CD4-positive, alpha-beta T cell (primary cell): ENCODE data around the gene MCL1. TPM values are rescaled to one million over a fixed set of nuclear protein-coding genes. Genes with fewer than 3 reads are reported as not detected.
A peak's percentile ranks its signal among the peaks of the same experiment; 100 is the strongest.
"Not testable (repeated sequence)": the region's sequence is repeated elsewhere in the genome, so short reads cannot be mapped to it uniquely, and the experiment has no call there.

Experiments used
- ATAC-seq: fragments of 200-7000 bp; cut with Tn5 transposase; one replicate; pipeline ENCODE4 v1.10.0; 2022; ENCODE audit warnings: mild to moderate bottlenecking; ENCODE audit not compliant: poor library complexity
- CTCF ChIA-PET: fragments of 350-600 bp; sonication (Branson Sonifier 250); formaldehyde crosslinking; loops from one replicate; lab custom pipeline; 2021; ENCODE audit warnings: antibody characterized with exemption, inconsistent platforms; lab: Charles Lee
- POLR2A ChIA-PET: fragments of 350-600 bp; sonication (Branson Sonifier 250); formaldehyde crosslinking; loops from one replicate; lab custom pipeline; 2021; ENCODE audit warnings: antibody characterized with exemption, inconsistent platforms; lab: Charles Lee
- DNase-seq, 14 experiments: peaks; one replicate each; pipeline ENCODE4 v3.0.0-alpha.2; 2013 to 2020; ENCODE audit warnings: mixed read lengths in 2 of 14
- H3K27ac ChIP-seq, 2 donors: one replicate each; pipeline versions ENCODE4 v1.5.1 to v1.7.0; 2013; ENCODE audit warnings: low read length in 2 of 2, low read depth in 1 of 2, mild to moderate bottlenecking in 1 of 2
- H3K27me3 ChIP-seq, 2 experiments: 1 replicate in 1 of 2; 2 replicates in 1 of 2; pipeline versions ENCODE4 v1.6.1 to v1.7.0; 2013; ENCODE audit warnings: low read length in 2 of 2, control low read depth in 1 of 2, mild to moderate bottlenecking in 1 of 2, moderate library complexity in 1 of 2; ENCODE audit not compliant: insufficient read depth in 2 of 2, control insufficient read depth in 1 of 2
- H3K36me3 ChIP-seq: one replicate; pipeline ENCODE4 v1.6.1; 2013; ENCODE audit warnings: low read length, control low read depth; ENCODE audit not compliant: insufficient read depth
- H3K4me1 ChIP-seq: one replicate; pipeline ENCODE4 v1.6.1; 2013; ENCODE audit warnings: low read length, control low read depth; ENCODE audit not compliant: insufficient read depth
- H3K4me3 ChIP-seq: one replicate; pipeline ENCODE4 v1.5.1; 2013; ENCODE audit warnings: mild to moderate bottlenecking, low read length, moderate library complexity
- H3K9me3 ChIP-seq, 2 experiments: 1 replicate in 1 of 2; 2 replicates in 1 of 2; pipeline versions ENCODE4 v1.6.1 to v1.7.0; 2013; ENCODE audit warnings: low read length in 2 of 2, mild to moderate bottlenecking in 2 of 2, control low read depth in 1 of 2, moderate library complexity in 1 of 2; ENCODE audit not compliant: control insufficient read depth in 1 of 2, insufficient read depth in 1 of 2
- H3K27ac Mint-ChIP-seq: one replicate; pipeline ENCODE4 v1.8.0; 2020; ENCODE audit warnings: mixed read lengths
- H3K27me3 Mint-ChIP-seq: one replicate; pipeline ENCODE4 v1.8.0; 2021; ENCODE audit warnings: mixed read lengths
- H3K36me3 Mint-ChIP-seq: one replicate; pipeline ENCODE4 v1.8.0; 2021; ENCODE audit warnings: low read depth, mixed read lengths
- H3K4me1 Mint-ChIP-seq: one replicate; pipeline ENCODE4 v1.8.0; 2021; ENCODE audit warnings: low read depth, mixed read lengths
- H3K4me3 Mint-ChIP-seq: one replicate; pipeline ENCODE4 v1.8.0; 2020; ENCODE audit warnings: mild to moderate bottlenecking, mixed read lengths
- H3K9me3 Mint-ChIP-seq: one replicate; pipeline ENCODE4 v1.8.0; 2020; ENCODE audit warnings: mixed read lengths
- intact Hi-C, 2 experiments: fragments of 100-400 bp; cut with DNase I in 1 of 2; cut with micrococcal nuclease in 1 of 2; formaldehyde crosslinking; loops; one replicate each; pipeline versions ENCODE4 v1.15.1 to v1.9.0; 2023 to 2025; cut with DNase I, micrococcal nuclease
- total RNA-seq, 174 experiments: library from RNA in 2 of 174; stranded (reverse) in 2 of 174; gene quantifications; one replicate each; pipeline ENCODE4 v1.2.3 and lab custom pipeline; 2021 to 2026
- TF ChIP-seq, protein P1 (sequence below): fragments of 200-600 bp; IDR thresholded peaks from one replicate; pipeline ENCODE4 v1.8.0; 2022; ENCODE audit warnings: antibody characterized with exemption, mild to moderate bottlenecking

The MCL1 gene
- total RNA-seq, 2 experiments from 2014 or later: 737 to 747 TPM

DNA sequence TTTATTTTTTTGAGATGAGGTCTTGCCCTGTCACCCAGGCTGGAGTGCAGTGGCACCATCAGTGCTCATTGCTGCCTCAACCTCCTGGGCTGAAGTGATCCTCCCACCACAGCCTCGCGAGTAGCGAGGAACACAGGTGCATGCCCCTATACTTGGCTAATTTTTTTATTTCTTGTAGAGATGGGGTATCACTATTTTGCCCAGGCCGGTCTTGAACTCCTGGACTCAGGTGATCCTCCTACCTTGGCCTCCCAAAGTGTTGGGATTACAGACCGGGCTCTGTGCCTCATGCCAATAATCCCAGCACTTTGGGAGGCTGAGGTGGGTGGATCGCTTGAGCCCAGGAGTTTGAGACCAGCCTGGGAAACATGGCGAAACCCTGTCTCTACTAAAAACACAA, 2.0 kb upstream of the MCL1 start:
- not testable (repeated sequence) for H3K9me3 ChIP-seq, H3K9me3 Mint-ChIP-seq, H3K4me3 ChIP-seq, H3K27me3 Mint-ChIP-seq, ATAC-seq, H3K4me3 Mint-ChIP-seq, DNase-seq, H3K27ac ChIP-seq, H3K27me3 ChIP-seq
- peaks cover 23% of the 10 kb centered on the region for H3K4me1 Mint-ChIP-seq
- Histone ChIP-seq H3K4me1 (peaks cover 13% of the 10 kb centered on the region), H3K36me3 (peaks cover 25% of the 10 kb centered on the region)
- peaks cover 44% of the 10 kb centered on the region for H3K36me3 Mint-ChIP-seq
- peak overlapping the region; percentile 98 for H3K27ac Mint-ChIP-seq
- ChIA-PET POLR2A (interaction anchor here (1.4 to 15.4 kb wide), 3 partner anchors 9 to 47 kb away, joined by 4 to 1538 read pairs (median 94); partner anchors contain the start of gene ENSA), CTCF (interaction anchor here (0.6 to 14.2 kb wide), 2 partner anchors 9 to 20 kb away, joined by 3 to 183 read pairs; no protein-coding TSS in a partner anchor)
- intact Hi-C loops: loop anchor here in 1 of 2 experiments (5.0 kb wide), 1 partner anchor 219 kb away; the partner anchor contains the start of gene RPRD2

- peaks cover 48% of the 10 kb centered on the region for H3K36me3 Mint-ChIP-seq
- POLR2A ChIA-PET: interaction anchor here (1.4 to 15.4 kb wide), 4 partner anchors 8 to 693 kb away, joined by 4 to 1538 read pairs (median 52); partner anchors contain the start of gene ENSA
- CTCF ChIA-PET: interaction anchor here (14.2 kb wide), 1 partner anchor 19 kb away, joined by 183 read pairs; no protein-coding TSS in a partner anchor
- not testable (repeated sequence) for H3K4me3 ChIP-seq, DNase-seq, H3K9me3 ChIP-seq, H3K9me3 Mint-ChIP-seq, H3K27me3 ChIP-seq, ATAC-seq, H3K27me3 Mint-ChIP-seq, H3K27ac ChIP-seq
- peaks cover 26% of the 10 kb centered on the region for H3K4me1 Mint-ChIP-seq
- Histone ChIP-seq H3K4me1 (peaks cover 13% of the 10 kb centered on the region), H3K36me3 (peaks cover 30% of the 10 kb centered on the region)
- peak overlapping the region; percentile 98 for H3K27ac Mint-ChIP-seq
- peak overlapping the region; percentile 99 for H3K4me3 Mint-ChIP-seq
- intact Hi-C loops: loop anchor here in 1 of 2 experiments (5.0 kb wide), 1 partner anchor 219 kb away; the partner anchor contains the start of gene RPRD2
Observed at GRCh38 chr1:150580966-150581365, 1.6 kb upstream of the MCL1 start.

DNA sequence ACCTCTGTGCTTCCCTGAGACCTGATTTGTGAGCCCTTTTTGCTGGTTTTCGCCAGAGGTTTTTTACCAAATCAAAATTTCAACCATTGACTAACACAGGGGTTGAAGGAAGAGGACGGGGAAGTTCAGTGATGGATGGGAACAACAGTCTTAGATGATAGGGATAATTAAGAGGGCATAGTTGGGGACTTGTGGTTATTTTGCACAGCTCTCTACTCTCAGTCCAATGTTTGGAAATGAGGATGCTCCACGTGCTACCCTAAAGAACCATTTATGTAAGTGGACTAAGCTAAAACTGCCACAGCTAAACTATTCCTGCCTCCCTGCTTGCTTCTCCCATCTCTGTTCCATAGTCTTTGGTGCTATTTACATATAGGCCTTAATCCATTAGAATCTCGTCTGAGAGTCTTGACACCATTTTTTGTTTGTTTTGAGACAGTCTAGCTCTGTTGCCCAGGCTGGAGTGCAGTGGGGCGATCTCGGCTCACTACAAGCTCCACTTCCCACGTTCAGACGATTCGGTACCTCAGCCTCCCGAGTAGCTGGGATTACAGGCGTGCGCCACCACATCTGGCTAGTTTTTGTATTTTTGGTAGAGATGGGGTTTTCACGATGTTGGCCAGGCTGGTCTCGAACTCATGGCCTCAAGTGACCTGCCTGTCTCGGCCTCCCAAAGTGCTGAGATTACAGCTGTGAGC, 684 bp upstream of the MCL1 start:
- no peak for ATAC-seq
- Histone ChIP-seq H3K27ac (peak overlapping the region; percentile 93 to 97), H3K4me1 (peaks cover 16% of the 10 kb centered on the region), H3K4me3 (peak overlapping the region; percentile 84), H3K9me3 (no peaks in the 10 kb centered on the region), H3K36me3 (peaks cover 38% of the 10 kb centered on the region), H3K27me3 (no peaks in the 10 kb centered on the region)
- H3K9me3 Mint-ChIP-seq: no peaks in the 10 kb centered on the region
- H3K27ac Mint-ChIP-seq: peak overlapping the region; percentile 98
- H3K36me3 Mint-ChIP-seq: peaks cover 57% of the 10 kb centered on the region
- H3K27me3 Mint-ChIP-seq: no peaks in the 10 kb centered on the region
- peak overlapping the region; percentile 99 for H3K4me3 Mint-ChIP-seq
- POLR2A ChIA-PET: interaction anchor here (0.6 to 15.4 kb wide), 28 partner anchors 9 to 701 kb away, joined by 3 to 1538 read pairs (median 7); partner anchors contain the start of genes ADAMTSL4, ENSA, FALEC and GOLPH3L
- TF ChIP-seq, protein P1, sequence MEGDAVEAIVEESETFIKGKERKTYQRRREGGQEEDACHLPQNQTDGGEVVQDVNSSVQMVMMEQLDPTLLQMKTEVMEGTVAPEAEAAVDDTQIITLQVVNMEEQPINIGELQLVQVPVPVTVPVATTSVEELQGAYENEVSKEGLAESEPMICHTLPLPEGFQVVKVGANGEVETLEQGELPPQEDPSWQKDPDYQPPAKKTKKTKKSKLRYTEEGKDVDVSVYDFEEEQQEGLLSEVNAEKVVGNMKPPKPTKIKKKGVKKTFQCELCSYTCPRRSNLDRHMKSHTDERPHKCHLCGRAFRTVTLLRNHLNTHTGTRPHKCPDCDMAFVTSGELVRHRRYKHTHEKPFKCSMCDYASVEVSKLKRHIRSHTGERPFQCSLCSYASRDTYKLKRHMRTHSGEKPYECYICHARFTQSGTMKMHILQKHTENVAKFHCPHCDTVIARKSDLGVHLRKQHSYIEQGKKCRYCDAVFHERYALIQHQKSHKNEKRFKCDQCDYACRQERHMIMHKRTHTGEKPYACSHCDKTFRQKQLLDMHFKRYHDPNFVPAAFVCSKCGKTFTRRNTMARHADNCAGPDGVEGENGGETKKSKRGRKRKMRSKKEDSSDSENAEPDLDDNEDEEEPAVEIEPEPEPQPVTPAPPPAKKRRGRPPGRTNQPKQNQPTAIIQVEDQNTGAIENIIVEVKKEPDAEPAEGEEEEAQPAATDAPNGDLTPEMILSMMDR: no peak
- DNase-seq: peak in 1 of 14 experiments; percentile 29
- peaks cover 31% of the 10 kb centered on the region for H3K4me1 Mint-ChIP-seq
- intact Hi-C loops: loop anchor here (1.0 to 5.0 kb wide), 5 partner anchors 19 to 218 kb away; partner anchors contain the start of genes ENSA (in 2 of the 2) and RPRD2 (in 1 of the 2)
- CTCF ChIA-PET: interaction anchor here (0.6 to 14.2 kb wide), 7 partner anchors 12 to 41 kb away, joined by 4 to 183 read pairs (median 8); no protein-coding TSS in a partner anchor
